Measurements from ENCODE around the gene CLPTM1.

GRCh38 chr19:44947041-44947581 is 8.1 kb upstream of the CLPTM1 start:
- TF ChIP-seq CTCF (IDR thresholded peaks at IDR 0.05) (no peak), POLR2A (IDR thresholded peaks at IDR 0.05) (no peak)

Data from esophagus squamous epithelium (tissue), 4 donors.